ENCODE data around the gene DYNC2LI1.
A peak's percentile ranks its signal among the peaks of the same experiment; 100 is the strongest.

DYNC2LI1 gene

DNA sequence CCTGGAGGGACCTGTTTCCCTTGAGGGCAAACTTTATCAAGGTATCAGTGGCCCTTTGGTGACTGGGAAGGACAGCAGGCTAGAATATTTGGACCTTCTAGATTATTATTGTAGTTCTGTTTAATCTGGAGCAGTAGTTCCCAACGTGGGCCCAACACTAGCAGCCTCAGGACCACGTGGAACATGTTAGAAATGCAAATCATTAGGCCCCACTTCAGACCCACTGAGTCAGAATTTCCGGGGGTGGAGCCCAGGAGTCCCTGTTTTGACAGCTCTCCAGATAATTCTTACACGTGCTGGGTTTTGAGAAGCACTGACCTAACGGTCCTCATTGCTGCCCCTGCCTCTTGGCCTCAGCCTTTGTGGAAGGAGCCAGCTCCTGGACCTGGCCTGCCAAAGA is 25.5 kb upstream of the DYNC2LI1 start:
- ATAC-seq = no peak
- TF ChIP-seq BACH2 (CRISPR knock-in tag; IDR thresholded peaks at IDR 0.05; ENCODE audit: borderline replicate concordance) = no peak
- TF ChIP-seq OSR1 (CRISPR knock-in tag; IDR thresholded peaks at IDR 0.05) = no peak
- no peak for TF ChIP-seq SNAI2 (CRISPR knock-in tag; IDR thresholded peaks at IDR 0.05)
- TF ChIP-seq ZNF565 (CRISPR knock-in tag; conservative IDR thresholded peaks at IDR 0.05; ENCODE audit: low read depth) = no peak
- TF ChIP-seq ESRRG (CRISPR knock-in tag; IDR thresholded peaks at IDR 0.05) = no peak
- TF ChIP-seq ISL1 (CRISPR knock-in tag; IDR thresholded peaks at IDR 0.05) = no peak
- no peak for TF ChIP-seq TCF4 (CRISPR knock-in tag; IDR thresholded peaks at IDR 0.05; ENCODE audit: borderline replicate concordance)
- TF ChIP-seq, protein P1, sequence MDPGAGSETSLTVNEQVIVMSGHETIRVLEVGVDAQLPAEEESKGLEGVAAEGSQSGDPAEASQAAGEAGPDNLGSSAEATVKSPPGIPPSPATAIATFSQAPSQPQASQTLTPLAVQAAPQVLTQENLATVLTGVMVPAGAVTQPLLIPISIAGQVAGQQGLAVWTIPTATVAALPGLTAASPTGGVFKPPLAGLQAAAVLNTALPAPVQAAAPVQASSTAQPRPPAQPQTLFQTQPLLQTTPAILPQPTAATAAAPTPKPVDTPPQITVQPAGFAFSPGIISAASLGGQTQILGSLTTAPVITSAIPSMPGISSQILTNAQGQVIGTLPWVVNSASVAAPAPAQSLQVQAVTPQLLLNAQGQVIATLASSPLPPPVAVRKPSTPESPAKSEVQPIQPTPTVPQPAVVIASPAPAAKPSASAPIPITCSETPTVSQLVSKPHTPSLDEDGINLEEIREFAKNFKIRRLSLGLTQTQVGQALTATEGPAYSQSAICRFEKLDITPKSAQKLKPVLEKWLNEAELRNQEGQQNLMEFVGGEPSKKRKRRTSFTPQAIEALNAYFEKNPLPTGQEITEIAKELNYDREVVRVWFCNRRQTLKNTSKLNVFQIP (CRISPR knock-in tag; IDR thresholded peaks at IDR 0.05; ENCODE audit: borderline replicate concordance, low read depth) = no peak
- no peak for TF ChIP-seq ZFP3 (CRISPR knock-in tag; IDR thresholded peaks at IDR 0.05)
- no peak for TF ChIP-seq ARNTL (CRISPR knock-in tag; IDR thresholded peaks at IDR 0.05; ENCODE audit: borderline replicate concordance, low read depth)

DNA sequence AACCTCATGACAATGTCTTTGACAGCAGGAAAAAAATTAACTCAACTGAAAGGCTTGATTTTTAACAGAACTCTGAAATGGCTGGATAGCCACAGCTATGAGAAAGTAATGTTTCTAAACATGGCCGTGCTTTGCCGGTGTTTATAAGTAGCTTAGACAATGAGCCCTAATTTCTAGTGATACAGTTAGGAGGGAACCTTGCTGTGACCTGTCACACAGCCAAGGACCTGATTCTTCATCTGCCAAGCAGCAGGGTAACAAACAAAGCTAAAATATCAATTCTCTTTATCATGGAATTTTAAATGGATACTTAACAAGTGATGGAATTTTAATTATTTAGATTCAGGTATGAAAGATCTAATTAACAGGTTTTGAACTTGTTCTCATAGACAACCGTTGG is 24.3 kb upstream of the DYNC2LI1 start:
- ATAC-seq = no peak
- TF ChIP-seq ISL1 (CRISPR knock-in tag; IDR thresholded peaks at IDR 0.05) (peak; percentile 79), OSR1 (CRISPR knock-in tag; IDR thresholded peaks at IDR 0.05) (no peak)

DNA sequence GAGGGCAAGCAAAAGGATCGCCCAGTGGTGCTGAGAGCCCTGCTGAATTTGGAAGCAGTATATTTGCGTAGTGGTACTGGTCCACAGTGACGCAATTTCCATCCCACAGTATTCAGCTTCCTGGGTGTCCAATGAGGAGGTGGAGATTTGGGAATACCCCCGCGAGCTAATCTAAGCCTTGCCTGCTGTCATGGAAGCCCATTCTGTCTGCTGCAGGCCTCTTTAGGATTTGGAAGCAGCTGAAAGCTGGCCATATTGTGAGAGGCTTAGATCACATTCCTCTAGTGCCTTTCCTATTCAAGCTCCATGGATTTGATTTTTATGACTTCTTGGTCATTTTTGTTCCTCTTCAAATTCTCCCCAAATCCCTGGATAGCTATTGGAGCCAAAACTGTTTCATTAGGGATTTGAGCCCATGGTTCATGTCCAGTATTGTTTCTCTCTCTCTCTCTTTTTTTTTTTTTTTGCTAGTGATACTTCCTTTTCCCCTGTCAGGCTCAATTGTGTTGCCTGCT is 22.3 kb upstream of the DYNC2LI1 start:
- no peak for TF ChIP-seq CSDC2 (CRISPR knock-in tag; IDR thresholded peaks at IDR 0.05)
- no peak for TF ChIP-seq ZC3H10 (CRISPR knock-in tag; IDR thresholded peaks at IDR 0.05)
- no peak for TF ChIP-seq ZFP30 (CRISPR knock-in tag; IDR thresholded peaks at IDR 0.05)
- TF ChIP-seq OSR1 (CRISPR knock-in tag; IDR thresholded peaks at IDR 0.05) = no peak
- TF ChIP-seq, protein P2, sequence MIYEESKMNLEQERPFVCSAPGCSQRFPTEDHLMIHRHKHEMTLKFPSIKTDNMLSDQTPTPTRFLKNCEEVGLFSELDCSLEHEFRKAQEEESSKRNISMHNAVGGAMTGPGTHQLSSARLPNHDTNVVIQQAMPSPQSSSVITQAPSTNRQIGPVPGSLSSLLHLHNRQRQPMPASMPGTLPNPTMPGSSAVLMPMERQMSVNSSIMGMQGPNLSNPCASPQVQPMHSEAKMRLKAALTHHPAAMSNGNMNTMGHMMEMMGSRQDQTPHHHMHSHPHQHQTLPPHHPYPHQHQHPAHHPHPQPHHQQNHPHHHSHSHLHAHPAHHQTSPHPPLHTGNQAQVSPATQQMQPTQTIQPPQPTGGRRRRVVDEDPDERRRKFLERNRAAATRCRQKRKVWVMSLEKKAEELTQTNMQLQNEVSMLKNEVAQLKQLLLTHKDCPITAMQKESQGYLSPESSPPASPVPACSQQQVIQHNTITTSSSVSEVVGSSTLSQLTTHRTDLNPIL (CRISPR knock-in tag; IDR thresholded peaks at IDR 0.05; ENCODE audit: low read depth) = no peak
- TF ChIP-seq, protein P3, sequence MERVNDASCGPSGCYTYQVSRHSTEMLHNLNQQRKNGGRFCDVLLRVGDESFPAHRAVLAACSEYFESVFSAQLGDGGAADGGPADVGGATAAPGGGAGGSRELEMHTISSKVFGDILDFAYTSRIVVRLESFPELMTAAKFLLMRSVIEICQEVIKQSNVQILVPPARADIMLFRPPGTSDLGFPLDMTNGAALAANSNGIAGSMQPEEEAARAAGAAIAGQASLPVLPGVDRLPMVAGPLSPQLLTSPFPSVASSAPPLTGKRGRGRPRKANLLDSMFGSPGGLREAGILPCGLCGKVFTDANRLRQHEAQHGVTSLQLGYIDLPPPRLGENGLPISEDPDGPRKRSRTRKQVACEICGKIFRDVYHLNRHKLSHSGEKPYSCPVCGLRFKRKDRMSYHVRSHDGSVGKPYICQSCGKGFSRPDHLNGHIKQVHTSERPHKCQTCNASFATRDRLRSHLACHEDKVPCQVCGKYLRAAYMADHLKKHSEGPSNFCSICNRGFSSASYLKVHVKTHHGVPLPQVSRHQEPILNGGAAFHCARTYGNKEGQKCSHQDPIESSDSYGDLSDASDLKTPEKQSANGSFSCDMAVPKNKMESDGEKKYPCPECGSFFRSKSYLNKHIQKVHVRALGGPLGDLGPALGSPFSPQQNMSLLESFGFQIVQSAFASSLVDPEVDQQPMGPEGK (CRISPR knock-in tag; IDR thresholded peaks at IDR 0.05; ENCODE audit: borderline replicate concordance) = no peak
- TF ChIP-seq ZNF70 (CRISPR knock-in tag; IDR thresholded peaks at IDR 0.05) = no peak
- TF ChIP-seq TCF4 (CRISPR knock-in tag; IDR thresholded peaks at IDR 0.05; ENCODE audit: borderline replicate concordance) = no peak
- TF ChIP-seq, protein P4, sequence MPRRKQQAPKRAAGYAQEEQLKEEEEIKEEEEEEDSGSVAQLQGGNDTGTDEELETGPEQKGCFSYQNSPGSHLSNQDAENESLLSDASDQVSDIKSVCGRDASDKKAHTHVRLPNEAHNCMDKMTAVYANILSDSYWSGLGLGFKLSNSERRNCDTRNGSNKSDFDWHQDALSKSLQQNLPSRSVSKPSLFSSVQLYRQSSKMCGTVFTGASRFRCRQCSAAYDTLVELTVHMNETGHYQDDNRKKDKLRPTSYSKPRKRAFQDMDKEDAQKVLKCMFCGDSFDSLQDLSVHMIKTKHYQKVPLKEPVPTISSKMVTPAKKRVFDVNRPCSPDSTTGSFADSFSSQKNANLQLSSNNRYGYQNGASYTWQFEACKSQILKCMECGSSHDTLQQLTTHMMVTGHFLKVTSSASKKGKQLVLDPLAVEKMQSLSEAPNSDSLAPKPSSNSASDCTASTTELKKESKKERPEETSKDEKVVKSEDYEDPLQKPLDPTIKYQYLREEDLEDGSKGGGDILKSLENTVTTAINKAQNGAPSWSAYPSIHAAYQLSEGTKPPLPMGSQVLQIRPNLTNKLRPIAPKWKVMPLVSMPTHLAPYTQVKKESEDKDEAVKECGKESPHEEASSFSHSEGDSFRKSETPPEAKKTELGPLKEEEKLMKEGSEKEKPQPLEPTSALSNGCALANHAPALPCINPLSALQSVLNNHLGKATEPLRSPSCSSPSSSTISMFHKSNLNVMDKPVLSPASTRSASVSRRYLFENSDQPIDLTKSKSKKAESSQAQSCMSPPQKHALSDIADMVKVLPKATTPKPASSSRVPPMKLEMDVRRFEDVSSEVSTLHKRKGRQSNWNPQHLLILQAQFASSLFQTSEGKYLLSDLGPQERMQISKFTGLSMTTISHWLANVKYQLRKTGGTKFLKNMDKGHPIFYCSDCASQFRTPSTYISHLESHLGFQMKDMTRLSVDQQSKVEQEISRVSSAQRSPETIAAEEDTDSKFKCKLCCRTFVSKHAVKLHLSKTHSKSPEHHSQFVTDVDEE (CRISPR knock-in tag; IDR thresholded peaks at IDR 0.05) = no peak
- no peak for TF ChIP-seq ESRRG (CRISPR knock-in tag; IDR thresholded peaks at IDR 0.05)
- TF ChIP-seq ZNF565 (CRISPR knock-in tag; conservative IDR thresholded peaks at IDR 0.05; ENCODE audit: low read depth) = no peak
- ATAC-seq = no peak

DNA sequence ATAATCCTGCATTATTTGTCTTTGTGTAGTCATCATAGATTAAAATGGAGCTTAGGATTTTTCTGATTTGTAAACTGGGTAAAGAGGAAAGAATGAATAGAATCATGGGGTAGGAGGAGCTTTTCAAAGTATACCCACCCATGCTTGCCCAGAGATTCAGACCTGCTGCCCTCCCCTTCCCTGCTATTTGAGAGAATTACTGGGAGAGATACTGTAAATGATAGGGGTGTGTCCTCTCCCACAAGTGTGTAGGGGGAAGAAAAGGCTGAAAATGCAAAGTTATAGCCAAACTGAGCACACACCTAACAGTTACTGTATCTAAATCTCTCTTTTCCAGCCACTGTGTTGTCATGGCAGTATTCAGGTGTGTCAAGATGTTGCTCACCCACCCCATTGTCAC is 21.5 kb upstream of the DYNC2LI1 start:
- no peak for TF ChIP-seq RARB (CRISPR knock-in tag; IDR thresholded peaks at IDR 0.05)
- no peak for ATAC-seq

DNA sequence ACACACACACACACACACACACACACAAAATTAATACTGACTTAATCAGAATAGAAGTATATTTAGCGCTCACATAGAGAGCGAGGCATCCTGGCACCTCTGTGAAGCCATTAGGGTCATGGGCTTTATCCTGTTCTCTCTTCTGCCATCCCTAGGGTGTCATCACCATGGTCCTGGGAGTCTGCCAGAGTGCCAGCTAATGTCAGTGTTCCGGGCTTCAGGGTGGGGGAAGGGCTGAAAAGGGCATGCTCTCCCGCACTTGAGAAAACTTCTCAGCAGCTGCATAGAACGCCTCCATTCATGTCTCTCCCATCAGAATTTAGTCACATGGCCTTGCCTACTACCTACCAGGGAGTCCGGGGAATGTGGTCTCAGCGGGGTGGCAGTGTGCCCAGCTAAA is 19.7 kb upstream of the DYNC2LI1 start:
- no peak for ATAC-seq
- TF ChIP-seq ZC3H10 (CRISPR knock-in tag; IDR thresholded peaks at IDR 0.05) (no peak), RARB (CRISPR knock-in tag; IDR thresholded peaks at IDR 0.05) (no peak), ISL1 (CRISPR knock-in tag; IDR thresholded peaks at IDR 0.05) (no peak), OSR1 (CRISPR knock-in tag; IDR thresholded peaks at IDR 0.05) (no peak), ZNF70 (CRISPR knock-in tag; IDR thresholded peaks at IDR 0.05) (no peak), TCF4 (CRISPR knock-in tag; IDR thresholded peaks at IDR 0.05; ENCODE audit: borderline replicate concordance) (no peak), ZFP30 (CRISPR knock-in tag; IDR thresholded peaks at IDR 0.05) (no peak), GLIS3 (CRISPR knock-in tag; IDR thresholded peaks at IDR 0.05) (no peak), ZNF8 (CRISPR knock-in tag; IDR thresholded peaks at IDR 0.05) (no peak), ARNTL (CRISPR knock-in tag; IDR thresholded peaks at IDR 0.05; ENCODE audit: borderline replicate concordance, low read depth) (no peak), ZNF565 (CRISPR knock-in tag; conservative IDR thresholded peaks at IDR 0.05; ENCODE audit: low read depth) (no peak), ESRRG (CRISPR knock-in tag; IDR thresholded peaks at IDR 0.05) (no peak)
- TF ChIP-seq, protein P1 (CRISPR knock-in tag; IDR thresholded peaks at IDR 0.05; ENCODE audit: borderline replicate concordance, low read depth) = no peak
- TF ChIP-seq, protein P4 (CRISPR knock-in tag; IDR thresholded peaks at IDR 0.05) = no peak
